Measurements from ENCODE around the gene SELENOF.

The SELENOF gene

GRCh38 chr1:86913896-86914600 is at the start of gene SELENOF:
SELENOF (minus strand) TSS chr1:86914126; CDS start chr1:86914111, 15 bp downstream.
- peak; percentile 100 for DNase-seq

GRCh38 chr1:86960548-86960947 is 46.6 kb upstream of the SELENOF start:
- no peak for DNase-seq

- DNase-seq: no peak
These were observed 43.3 kb upstream of the SELENOF start for GRCh38 chr1:86957221-86957620.

- no peak for DNase-seq
These were observed 42.3 kb upstream of the SELENOF start for GRCh38 chr1:86956221-86956620.

- DNase-seq: no peak
These were observed 41.8 kb upstream of the SELENOF start for GRCh38 chr1:86955678-86956077.

- no peak for DNase-seq
These were observed 39.2 kb upstream of the SELENOF start for GRCh38 chr1:86953167-86953566.

GRCh38 chr1:86951430-86951829 is 37.5 kb upstream of the SELENOF start:
- DNase-seq: no peak

GRCh38 chr1:86950712-86951419 is 36.9 kb upstream of the SELENOF start:
- DNase-seq: no peak

GRCh38 chr1:86948212-86948611 is 34.3 kb upstream of the SELENOF start:
- DNase-seq: no peak

- no peak for DNase-seq
These were observed 28.8 kb upstream of the SELENOF start for GRCh38 chr1:86942743-86943142.

GRCh38 chr1:86942042-86942441 is 28.1 kb upstream of the SELENOF start:
- DNase-seq: no peak

- no peak for DNase-seq
These were observed 26.7 kb upstream of the SELENOF start for GRCh38 chr1:86940599-86940998.

GRCh38 chr1:86939406-86939805 is 25.5 kb upstream of the SELENOF start:
- DNase-seq: no peak

GRCh38 chr1:86938855-86939254 is 24.9 kb upstream of the SELENOF start:
- DNase-seq: no peak

GRCh38 chr1:86938450-86938849 is 24.5 kb upstream of the SELENOF start:
- DNase-seq: no peak

GRCh38 chr1:86933562-86934377 is 19.8 kb upstream of the SELENOF start:
- DNase-seq: no peak

- DNase-seq: no peak
These were observed 19.1 kb upstream of the SELENOF start for GRCh38 chr1:86933051-86933450.

- no peak for DNase-seq
These were observed 14.9 kb upstream of the SELENOF start for GRCh38 chr1:86928819-86929218.

GRCh38 chr1:86926883-86927282 is 13.0 kb upstream of the SELENOF start:
- DNase-seq: no peak

- no peak for DNase-seq
These were observed 11.8 kb upstream of the SELENOF start for GRCh38 chr1:86925742-86926141.

- DNase-seq: no peak
These were observed 10.5 kb upstream of the SELENOF start for GRCh38 chr1:86924324-86924960.

- no peak for DNase-seq
These were observed 8.5 kb upstream of the SELENOF start for GRCh38 chr1:86922445-86922844.

- no peak for DNase-seq
These were observed 2.8 kb upstream of the SELENOF start for GRCh38 chr1:86916752-86917151.
